Measurements from ENCODE around the gene CAPZB.
A peak's percentile ranks its signal among the peaks of the same experiment; 100 is the strongest.

DNA sequence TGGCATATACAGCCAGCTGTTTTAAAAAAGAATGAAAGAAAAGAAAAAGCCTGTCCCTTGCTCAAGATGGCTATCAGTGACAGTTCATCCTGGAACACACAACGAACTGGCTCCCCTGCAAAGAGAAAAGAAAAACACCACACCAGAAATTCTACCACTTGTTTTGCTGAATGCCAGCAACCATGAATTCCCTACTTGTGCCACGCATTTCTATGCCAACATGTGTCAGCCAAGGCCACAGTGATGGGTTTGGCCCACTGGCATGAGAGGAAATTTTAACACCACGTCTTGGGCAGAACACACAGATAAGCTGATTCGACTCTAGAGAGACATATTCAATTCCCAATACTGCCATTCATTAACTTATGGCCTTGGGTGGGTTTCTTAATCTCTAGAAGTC, 64.0 kb downstream of the CAPZB start:
- TF ChIP-seq, protein P1, sequence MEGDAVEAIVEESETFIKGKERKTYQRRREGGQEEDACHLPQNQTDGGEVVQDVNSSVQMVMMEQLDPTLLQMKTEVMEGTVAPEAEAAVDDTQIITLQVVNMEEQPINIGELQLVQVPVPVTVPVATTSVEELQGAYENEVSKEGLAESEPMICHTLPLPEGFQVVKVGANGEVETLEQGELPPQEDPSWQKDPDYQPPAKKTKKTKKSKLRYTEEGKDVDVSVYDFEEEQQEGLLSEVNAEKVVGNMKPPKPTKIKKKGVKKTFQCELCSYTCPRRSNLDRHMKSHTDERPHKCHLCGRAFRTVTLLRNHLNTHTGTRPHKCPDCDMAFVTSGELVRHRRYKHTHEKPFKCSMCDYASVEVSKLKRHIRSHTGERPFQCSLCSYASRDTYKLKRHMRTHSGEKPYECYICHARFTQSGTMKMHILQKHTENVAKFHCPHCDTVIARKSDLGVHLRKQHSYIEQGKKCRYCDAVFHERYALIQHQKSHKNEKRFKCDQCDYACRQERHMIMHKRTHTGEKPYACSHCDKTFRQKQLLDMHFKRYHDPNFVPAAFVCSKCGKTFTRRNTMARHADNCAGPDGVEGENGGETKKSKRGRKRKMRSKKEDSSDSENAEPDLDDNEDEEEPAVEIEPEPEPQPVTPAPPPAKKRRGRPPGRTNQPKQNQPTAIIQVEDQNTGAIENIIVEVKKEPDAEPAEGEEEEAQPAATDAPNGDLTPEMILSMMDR (IDR thresholded peaks at IDR 0.05): no peak
- TF ChIP-seq SIN3A (IDR thresholded peaks at IDR 0.05; ENCODE audit: borderline replicate concordance, insufficient read depth, low read depth, low read length): no peak
- TF ChIP-seq POLR2AphosphoS5 (IDR thresholded peaks at IDR 0.05; ENCODE audit: low read depth, low read length): 0 out of 2 replicates have a peak, but pooled peaks have one; percentile 34
- TF ChIP-seq, protein P2, sequence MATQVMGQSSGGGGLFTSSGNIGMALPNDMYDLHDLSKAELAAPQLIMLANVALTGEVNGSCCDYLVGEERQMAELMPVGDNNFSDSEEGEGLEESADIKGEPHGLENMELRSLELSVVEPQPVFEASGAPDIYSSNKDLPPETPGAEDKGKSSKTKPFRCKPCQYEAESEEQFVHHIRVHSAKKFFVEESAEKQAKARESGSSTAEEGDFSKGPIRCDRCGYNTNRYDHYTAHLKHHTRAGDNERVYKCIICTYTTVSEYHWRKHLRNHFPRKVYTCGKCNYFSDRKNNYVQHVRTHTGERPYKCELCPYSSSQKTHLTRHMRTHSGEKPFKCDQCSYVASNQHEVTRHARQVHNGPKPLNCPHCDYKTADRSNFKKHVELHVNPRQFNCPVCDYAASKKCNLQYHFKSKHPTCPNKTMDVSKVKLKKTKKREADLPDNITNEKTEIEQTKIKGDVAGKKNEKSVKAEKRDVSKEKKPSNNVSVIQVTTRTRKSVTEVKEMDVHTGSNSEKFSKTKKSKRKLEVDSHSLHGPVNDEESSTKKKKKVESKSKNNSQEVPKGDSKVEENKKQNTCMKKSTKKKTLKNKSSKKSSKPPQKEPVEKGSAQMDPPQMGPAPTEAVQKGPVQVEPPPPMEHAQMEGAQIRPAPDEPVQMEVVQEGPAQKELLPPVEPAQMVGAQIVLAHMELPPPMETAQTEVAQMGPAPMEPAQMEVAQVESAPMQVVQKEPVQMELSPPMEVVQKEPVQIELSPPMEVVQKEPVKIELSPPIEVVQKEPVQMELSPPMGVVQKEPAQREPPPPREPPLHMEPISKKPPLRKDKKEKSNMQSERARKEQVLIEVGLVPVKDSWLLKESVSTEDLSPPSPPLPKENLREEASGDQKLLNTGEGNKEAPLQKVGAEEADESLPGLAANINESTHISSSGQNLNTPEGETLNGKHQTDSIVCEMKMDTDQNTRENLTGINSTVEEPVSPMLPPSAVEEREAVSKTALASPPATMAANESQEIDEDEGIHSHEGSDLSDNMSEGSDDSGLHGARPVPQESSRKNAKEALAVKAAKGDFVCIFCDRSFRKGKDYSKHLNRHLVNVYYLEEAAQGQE (IDR thresholded peaks at IDR 0.05; ENCODE audit: insufficient read depth in 1 of 2, low read depth in 2 of 2, low read length in 1 of 2): no peak
- no peak for TF ChIP-seq TCF7L2 (IDR thresholded peaks at IDR 0.05; ENCODE audit: low read depth, low read length)
